Stimulated activated CD8-positive, alpha-beta memory T cell treated with anti-CD3 and anti-CD28 coated beads, Interleukin-15, amount 100 ng/mL, for 48 hours (primary cell): Measurements from ENCODE around the gene SLC6A15.
A peak's percentile ranks its signal among the peaks of the same experiment; 100 is the strongest.

ENCODE experiments used
- DNase-seq, 2 donors: peaks; one replicate each; pipeline ENCODE4 v3.0.0-alpha.2; 2020; ENCODE audit warnings: low read depth in 2 of 2

Gene SLC6A15

GRCh38 chr12:84912198-84913128, at the start of gene SLC6A15:
SLC6A15 (minus strand) TSS chr12:84912799; CDS start chr12:84892120, 20,679 bp downstream.
- DNase-seq = peak; percentile 7

DNA sequence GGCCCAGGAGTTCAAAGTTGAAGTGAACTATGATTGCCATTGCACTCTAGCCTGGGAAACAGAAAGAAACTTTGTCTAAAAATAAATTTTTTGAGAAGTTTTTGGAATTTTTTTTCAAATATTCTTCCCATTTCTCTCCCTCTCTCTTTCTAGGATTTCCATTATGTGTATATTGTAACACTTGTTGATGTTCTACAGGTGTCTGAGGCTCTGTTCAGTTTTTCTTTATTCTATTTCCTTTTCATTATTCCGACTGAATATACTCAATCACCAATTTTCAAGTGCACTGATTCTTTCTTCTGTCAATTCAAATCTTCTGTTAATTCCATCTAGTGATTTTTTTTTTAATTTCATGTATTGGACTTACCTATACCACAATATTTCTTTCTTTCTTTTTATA, 48.3 kb upstream of the SLC6A15 start:
- DNase-seq = no peak

DNA sequence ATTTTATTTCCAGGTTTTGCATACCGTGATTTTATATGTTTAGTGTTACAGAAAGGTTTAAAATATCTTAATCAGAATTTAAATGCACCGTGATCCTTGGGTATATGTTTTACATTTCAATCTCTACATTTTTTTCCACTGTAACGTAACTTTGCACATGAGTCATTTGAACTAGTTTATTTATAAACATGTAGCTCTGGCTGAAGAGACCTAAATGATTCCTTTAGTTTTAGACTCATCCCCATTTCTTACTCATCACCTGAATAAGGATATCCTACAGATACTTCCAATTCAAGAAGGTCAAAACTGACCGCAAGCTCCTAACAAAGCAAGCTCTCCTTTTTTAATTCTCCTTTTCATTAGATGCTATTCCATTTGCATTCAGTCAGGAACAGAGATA, 42.7 kb upstream of the SLC6A15 start:
- DNase-seq = no peak

DNA sequence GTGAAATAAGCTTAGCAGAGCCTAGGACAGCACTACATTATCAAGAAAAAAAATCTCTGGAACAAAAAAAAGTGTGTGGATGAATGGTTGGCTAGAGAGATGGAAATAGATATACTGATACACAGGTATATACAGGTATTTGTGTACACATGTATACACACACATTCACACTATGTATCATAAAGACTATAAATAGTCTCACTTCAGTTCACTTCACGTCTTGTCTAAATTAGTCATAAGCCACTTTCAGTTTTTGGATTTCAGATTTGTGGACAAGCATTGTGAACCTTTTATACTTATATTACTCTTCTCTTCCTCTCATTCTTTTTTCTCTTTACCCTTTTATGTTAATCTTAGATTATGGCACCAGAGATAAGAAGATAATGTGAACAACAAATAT, 41.8 kb upstream of the SLC6A15 start:
- DNase-seq = no peak

- DNase-seq = no peak
These were observed 38.5 kb upstream of the SLC6A15 start for GRCh38 chr12:84950971-84951546.

GRCh38 chr12:84946753-84947152, 34.2 kb upstream of the SLC6A15 start:
- DNase-seq = no peak

GRCh38 chr12:84937415-84937814, 24.8 kb upstream of the SLC6A15 start:
- DNase-seq = no peak

DNA sequence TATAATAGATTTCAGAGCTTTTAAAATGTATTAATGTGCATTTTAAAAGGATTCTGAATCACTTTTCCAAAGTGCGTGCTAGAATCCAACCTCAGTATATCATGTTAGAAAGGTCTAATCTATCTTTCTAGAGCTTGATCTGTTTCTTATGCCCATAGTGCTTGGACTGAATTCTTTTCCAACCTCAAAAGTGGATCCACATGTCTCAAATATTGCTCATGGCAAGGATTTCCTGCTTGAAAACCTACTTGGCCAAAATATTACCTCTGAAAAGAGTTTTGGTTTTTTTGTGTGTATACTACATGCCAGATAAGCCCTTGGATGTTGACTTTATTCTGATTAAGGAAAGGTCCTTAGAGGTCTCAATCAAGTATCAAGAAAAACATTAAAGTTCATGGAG, 16.9 kb upstream of the SLC6A15 start:
- DNase-seq = no peak

GRCh38 chr12:84924981-84925380, 12.4 kb upstream of the SLC6A15 start:
- DNase-seq = no peak

DNA sequence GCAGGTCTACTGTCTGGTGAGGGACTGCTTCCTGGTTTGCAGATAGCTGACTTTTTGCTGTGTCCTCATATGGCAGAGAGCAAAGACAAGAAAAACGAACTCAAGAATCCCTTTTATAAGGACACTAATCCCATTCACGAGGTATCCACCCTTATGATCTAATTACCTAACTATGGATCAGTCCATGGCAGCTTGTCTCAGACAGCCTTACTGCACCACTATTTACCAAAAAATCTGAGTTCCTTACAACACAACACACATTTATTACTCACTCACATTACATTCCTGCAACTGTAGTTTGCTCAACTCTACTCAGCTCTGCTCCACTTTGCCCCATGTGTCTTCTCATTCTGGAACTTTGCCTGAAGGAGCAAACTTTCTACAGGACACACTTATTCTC, 10.1 kb upstream of the SLC6A15 start:
- no peak for DNase-seq

- no peak for DNase-seq
These were observed 7.7 kb upstream of the SLC6A15 start for GRCh38 chr12:84920331-84920730.

DNA sequence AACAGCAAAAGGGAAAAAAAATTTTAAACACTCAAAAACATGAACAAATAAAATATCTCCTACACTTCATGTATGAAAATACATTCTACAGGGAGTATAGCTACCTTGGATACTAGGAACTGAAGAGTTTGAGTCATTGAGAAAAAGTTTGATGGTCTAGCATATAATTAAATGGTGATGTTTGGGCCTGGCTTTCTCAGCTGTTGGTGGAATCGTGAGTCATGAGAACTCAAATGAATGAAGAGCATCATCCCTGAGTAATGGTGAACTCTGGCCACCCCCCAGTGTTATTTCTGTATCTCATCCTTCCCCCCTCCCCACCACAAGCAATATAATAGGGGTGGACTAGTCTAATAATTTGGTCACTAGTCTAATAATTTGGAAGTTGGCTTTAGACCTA, 6.7 kb upstream of the SLC6A15 start:
- no peak for DNase-seq

DNA sequence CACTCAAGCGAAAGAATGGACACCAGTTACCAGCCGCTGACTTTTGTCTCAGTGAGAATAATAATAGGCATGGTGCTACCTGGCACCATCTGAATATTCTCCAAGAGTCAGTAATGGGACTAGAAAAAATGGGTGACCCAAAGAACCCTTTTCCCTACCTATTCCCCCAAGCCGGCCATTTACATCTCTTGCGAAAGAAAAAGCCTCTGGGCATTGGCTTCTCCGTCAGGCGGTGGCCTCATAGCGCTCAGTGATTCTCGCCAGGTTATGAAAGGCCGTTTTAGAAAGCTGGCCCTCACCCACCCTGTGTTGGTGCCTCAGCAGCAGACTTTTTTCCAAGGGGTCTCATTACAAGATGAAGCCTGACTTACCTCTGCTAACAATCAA, 523 bp upstream of the SLC6A15 start:
- DNase-seq = no peak

DNA sequence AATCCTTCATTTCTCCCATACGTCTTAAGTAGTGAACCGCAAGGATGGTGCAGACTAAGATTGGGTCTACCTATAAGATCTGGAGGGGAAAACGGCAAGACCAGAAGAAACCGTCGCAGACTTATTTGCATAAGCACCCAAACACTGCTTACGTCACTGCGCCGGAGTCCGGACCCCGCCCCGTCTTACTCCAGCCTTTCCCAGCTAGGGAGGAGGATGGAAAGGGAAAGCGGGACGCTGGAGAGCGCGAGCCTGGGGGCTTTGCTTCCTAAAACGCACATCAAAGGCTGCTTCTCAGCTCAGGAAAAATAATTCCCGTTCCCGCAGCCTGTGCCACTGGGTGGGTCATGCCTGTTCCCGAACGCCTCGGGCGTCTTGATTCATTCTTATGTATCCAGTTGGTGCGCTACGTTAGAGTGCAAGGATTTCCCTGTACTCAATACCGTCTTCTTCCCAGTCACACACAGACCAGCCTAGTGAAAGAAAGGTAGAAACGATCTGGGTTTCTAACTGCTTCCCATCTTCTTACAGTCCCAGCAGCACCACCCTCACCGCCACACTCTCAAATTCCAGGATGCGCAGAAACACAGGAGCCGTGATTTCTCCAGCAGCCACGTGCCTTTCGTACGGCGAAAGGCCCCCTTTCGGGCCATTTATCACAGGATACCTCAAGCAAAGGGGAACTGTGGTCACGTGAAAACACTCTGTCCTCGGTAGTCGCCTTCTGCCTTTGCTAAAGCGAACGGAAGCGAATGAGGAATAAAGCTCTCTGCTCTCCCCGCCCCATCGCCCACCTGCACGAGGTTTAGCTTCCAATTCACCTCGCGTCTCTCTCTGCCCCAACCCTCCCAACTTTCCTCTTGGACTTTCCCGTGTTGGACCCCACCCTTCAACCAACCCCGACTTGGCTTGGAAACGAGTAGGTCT, 1.1 kb downstream of the SLC6A15 start:
- DNase-seq = no peak

- no peak for DNase-seq
These were observed 1.9 kb downstream of the SLC6A15 start for GRCh38 chr12:84910549-84911241.

GRCh38 chr12:84904051-84904450, 8.5 kb downstream of the SLC6A15 start:
- no peak for DNase-seq

DNA sequence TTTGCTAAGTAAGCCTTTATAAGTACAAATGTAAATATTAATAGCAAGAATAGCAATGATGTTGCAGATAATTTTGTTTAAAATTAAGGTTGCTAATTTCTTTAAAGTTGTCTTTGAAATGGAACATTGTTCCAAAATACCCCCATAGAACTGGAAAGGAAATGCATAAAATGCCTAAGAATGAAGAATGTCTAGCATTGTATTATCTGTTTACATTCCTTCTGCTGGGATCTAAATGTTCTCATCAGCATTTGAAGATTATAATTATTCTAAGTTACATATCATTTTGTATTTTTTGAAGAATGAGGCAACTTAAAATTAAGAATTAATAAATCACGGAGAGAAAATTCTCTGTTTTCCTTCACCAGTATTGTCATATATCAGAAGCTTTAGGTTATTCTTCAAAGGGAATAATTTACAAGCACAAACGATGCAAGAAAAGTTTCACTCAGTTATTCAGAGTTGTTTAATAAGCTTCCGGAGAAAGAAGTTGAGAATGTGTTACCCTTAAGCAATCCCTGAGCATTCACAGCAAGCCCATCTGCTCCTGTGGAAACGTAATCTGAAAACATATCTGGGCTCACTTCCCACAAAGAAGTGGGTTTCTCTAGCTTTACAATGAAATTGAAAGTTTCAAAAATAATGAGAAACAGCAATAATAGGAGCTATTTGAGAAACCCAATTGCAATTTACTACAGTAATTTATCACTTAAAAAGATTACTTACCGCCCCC, 21.3 kb downstream of the SLC6A15 start:
- no peak for DNase-seq

- no peak for DNase-seq
These were observed 22.8 kb downstream of the SLC6A15 start for GRCh38 chr12:84889818-84890217.

GRCh38 chr12:84888861-84889260, 23.7 kb downstream of the SLC6A15 start:
- no peak for DNase-seq

- no peak for DNase-seq
These were observed 35.3 kb downstream of the SLC6A15 start for GRCh38 chr12:84877340-84877739.

GRCh38 chr12:84875241-84875640, 37.4 kb downstream of the SLC6A15 start:
- DNase-seq = no peak
